GM23248 (cell line): ENCODE results near the gene GPHN. TPM values are rescaled to one million over a fixed set of nuclear protein-coding genes. Genes with fewer than 3 reads are reported as not detected.

ENCODE experiments used
- DNase-seq: peaks from one replicate; pipeline ENCODE4 v3.0.0-alpha.2; 2015
- H2AFZ ChIP-seq: fragments of 200-600 bp; sonication (generic); 2 replicates; pipeline ENCODE4 v1.6.1; 2016; ENCODE audit warnings: antibody characterized with exemption
- H3F3A ChIP-seq: fragments of 200-600 bp; sonication (generic); 2 replicates; pipeline ENCODE4 v1.6.1; 2016; ENCODE audit warnings: mild to moderate bottlenecking, antibody characterized with exemption, mixed run types; ENCODE audit not compliant: insufficient read depth
- H3K27ac ChIP-seq: fragments of 200-600 bp; sonication (generic); 2 replicates; pipeline ENCODE4 v1.5.1; 2016; ENCODE audit warnings: mild to moderate bottlenecking
- H3K27me3 ChIP-seq: fragments of 200-600 bp; sonication (generic); replicated peaks from 2 replicates; pipeline ENCODE4 v1.6.1; 2016; ENCODE audit warnings: mild to moderate bottlenecking; ENCODE audit not compliant: insufficient read depth
- H3K36me3 ChIP-seq: fragments of 200-600 bp; sonication (generic); 2 replicates; pipeline ENCODE4 v1.6.1; 2016; ENCODE audit warnings: low read depth, mild to moderate bottlenecking
- H3K4me1 ChIP-seq: fragments of 200-600 bp; sonication (generic); 2 replicates; pipeline ENCODE4 v1.6.1; 2016; ENCODE audit warnings: mild to moderate bottlenecking; ENCODE audit not compliant: insufficient read depth
- H3K4me2 ChIP-seq: fragments of 200-600 bp; sonication (generic); one replicate; pipeline ENCODE4 v1.6.1; 2016; ENCODE audit warnings: mild to moderate bottlenecking; ENCODE audit not compliant: unreplicated experiment
- H3K4me3 ChIP-seq: fragments of 200-600 bp; sonication (generic); 2 replicates; pipeline ENCODE4 v1.5.1; 2016; ENCODE audit warnings: mild to moderate bottlenecking
- H3K79me2 ChIP-seq: fragments of 200-600 bp; sonication (generic); 2 replicates; pipeline ENCODE4 v1.6.1; 2016; ENCODE audit warnings: mild to moderate bottlenecking; ENCODE audit not compliant: insufficient read depth
- H3K9ac ChIP-seq: fragments of 200-600 bp; sonication (generic); 2 replicates; pipeline ENCODE4 v1.6.1; 2016; ENCODE audit warnings: mild to moderate bottlenecking
- H3K9me2 ChIP-seq: fragments of 200-600 bp; sonication (generic); 2 replicates; pipeline ENCODE4 v1.6.1; 2016; ENCODE audit warnings: mixed run types, mild to moderate bottlenecking, moderate library complexity; ENCODE audit not compliant: insufficient read depth
- H3K9me3 ChIP-seq: fragments of 200-600 bp; sonication (generic); one replicate; pipeline ENCODE4 v1.6.1; 2017; ENCODE audit warnings: low read depth
- H4K20me1 ChIP-seq: fragments of 200-600 bp; sonication (generic); 2 replicates; pipeline ENCODE4 v1.6.0; 2016; ENCODE audit not compliant: insufficient read depth
- EZH2 ChIP-seq: fragments of 200-600 bp; sonication (generic); IDR thresholded peaks from 2 replicates; pipeline ENCODE4 v1.6.1; 2018; ENCODE audit warnings: antibody characterized with exemption, mild to moderate bottlenecking; ENCODE audit not compliant: insufficient read depth, poor library complexity, severe bottlenecking
- EZH2phosphoT487 ChIP-seq: fragments of 200-600 bp; sonication (generic); IDR thresholded peaks from 2 replicates; pipeline ENCODE4 v1.6.1; 2018; ENCODE audit warnings: antibody characterized with exemption, moderate library complexity, mild to moderate bottlenecking, low read depth; ENCODE audit not compliant: insufficient read depth
- WGBS, 2 experiments: methylation state at CpG; one replicate each; pipeline ENCODE4 v1.1.6; 2015 to 2017; ENCODE audit warnings: low lambda C conversion rate in 2 of 2, low coverage in 1 of 2; ENCODE audit errors: missing lambda C conversion rate in 2 of 2; 5-methylcytosine and 5-hydroxymethylcytosine counted together
- in situ Hi-C: fragments of 300-500 bp; cut with MboI; formaldehyde crosslinking; loops from 2 replicates; pipeline ENCODE4 v1.15.0; 2020
- polyA plus RNA-seq: library from polyadenylated mRNA; unstranded; fragments of >200 nt; fragmentation: Nextera tagmentation; extraction: Ambion mirVana; gene quantifications from 2 replicates; pipeline ENCODE4 v1.2.1, GENCODE V29; 2016
- total RNA-seq: library from RNA; depleted of rRNA; stranded (reverse); fragments of >200 nt; shearing (Covaris generic); gene quantifications from 2 replicates; pipeline ENCODE4 v1.2.3, GENCODE V29; 2014

The GPHN gene
- total and polyA plus RNA-seq, 2 experiments from 2014 or later = 7.6 to 9.3 TPM

DNA sequence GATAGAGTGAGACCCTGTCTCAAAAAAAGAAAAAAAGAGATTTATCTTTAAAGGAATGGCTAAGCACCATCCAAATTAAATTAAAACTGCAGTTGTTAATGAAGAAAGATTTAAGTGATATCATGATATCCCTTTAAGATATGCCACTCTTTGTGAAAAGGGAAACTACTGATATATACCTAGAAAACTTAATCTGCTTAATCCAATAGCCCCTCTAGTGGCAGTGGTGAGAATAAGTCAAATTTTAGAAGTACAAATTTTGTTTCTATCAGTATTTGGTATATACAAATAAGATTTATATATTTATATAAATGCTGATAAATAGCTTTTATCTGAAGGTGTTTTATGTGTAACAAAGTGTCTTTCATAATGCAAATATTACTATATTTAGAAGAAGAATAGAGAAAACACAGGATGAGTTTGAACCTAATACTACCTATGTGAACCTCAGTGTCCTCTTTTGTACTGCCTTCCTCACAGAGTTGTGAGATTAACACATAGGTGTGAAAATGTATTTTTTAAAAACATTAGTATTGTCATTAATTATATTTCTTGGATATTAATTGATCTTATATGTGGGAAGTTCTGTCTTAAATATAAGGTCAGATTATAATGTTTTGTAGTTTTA, 629.9 kb downstream of the GPHN start:
- in situ Hi-C loops = loop anchor here (10.0 kb wide), 1 partner anchor 633 kb away; the partner anchor contains the start of gene GPHN
- peak; percentile 49 for DNase-seq
- H3K4me2 ChIP-seq = no peak overlapping the region
- no peaks in the 10 kb centered on the region for H3K4me1 ChIP-seq
- no peak overlapping the region for H3K4me3 ChIP-seq
- no peak overlapping the region for H2AFZ ChIP-seq
- no peaks in the 10 kb centered on the region for H3K9me2 ChIP-seq
- H3K27ac ChIP-seq = no peak overlapping the region
- no peaks in the 10 kb centered on the region for H3K79me2 ChIP-seq
- H3K27me3 ChIP-seq = no peaks in the 10 kb centered on the region
- H3F3A ChIP-seq = no peaks in the 10 kb centered on the region
- TF ChIP-seq EZH2phosphoT487 (no peak), EZH2 (no peak)
- no peaks in the 10 kb centered on the region for H3K36me3 ChIP-seq
- H3K9ac ChIP-seq = no peak overlapping the region
- no peaks in the 10 kb centered on the region for H3K9me3 ChIP-seq
- no peaks in the 10 kb centered on the region for H4K20me1 ChIP-seq

DNA sequence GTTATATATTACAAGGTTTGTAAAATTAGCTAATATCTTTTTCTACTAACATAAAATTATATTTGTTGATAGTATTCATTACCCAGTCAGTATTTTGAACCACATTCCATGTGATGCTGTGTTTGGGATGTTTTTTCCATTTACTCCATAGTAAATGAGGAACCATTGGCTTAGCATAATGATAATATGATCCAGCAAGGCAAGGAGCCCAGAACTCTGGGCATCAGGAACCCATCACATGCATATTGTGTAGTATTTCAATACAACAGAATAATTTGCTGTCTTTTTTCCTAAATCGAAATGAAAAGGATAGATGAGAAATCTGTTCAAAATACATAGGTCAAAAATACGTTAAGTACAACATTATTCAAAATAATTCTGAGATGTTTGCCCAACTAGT, 632.6 kb downstream of the GPHN start:
- no peaks in the 10 kb centered on the region for H3K9me2 ChIP-seq
- no peaks in the 10 kb centered on the region for H3K36me3 ChIP-seq
- no peak overlapping the region for H3K9ac ChIP-seq
- TF ChIP-seq EZH2 (no peak), EZH2phosphoT487 (no peak)
- no peaks in the 10 kb centered on the region for H3K27me3 ChIP-seq
- 69 to 71% methylated on average over 2 of the region's 2 CpGs for WGBS, 2 experiments
- H3K4me1 ChIP-seq = no peaks in the 10 kb centered on the region
- H3K4me3 ChIP-seq = no peak overlapping the region
- no peaks in the 10 kb centered on the region for H3K9me3 ChIP-seq
- H3F3A ChIP-seq = no peaks in the 10 kb centered on the region
- no peak overlapping the region for H2AFZ ChIP-seq
- H3K79me2 ChIP-seq = no peaks in the 10 kb centered on the region
- no peak overlapping the region for H3K27ac ChIP-seq
- DNase-seq = no peak
- H3K4me2 ChIP-seq = no peak overlapping the region
- H4K20me1 ChIP-seq = no peaks in the 10 kb centered on the region
- in situ Hi-C loops = no loop called here

DNA sequence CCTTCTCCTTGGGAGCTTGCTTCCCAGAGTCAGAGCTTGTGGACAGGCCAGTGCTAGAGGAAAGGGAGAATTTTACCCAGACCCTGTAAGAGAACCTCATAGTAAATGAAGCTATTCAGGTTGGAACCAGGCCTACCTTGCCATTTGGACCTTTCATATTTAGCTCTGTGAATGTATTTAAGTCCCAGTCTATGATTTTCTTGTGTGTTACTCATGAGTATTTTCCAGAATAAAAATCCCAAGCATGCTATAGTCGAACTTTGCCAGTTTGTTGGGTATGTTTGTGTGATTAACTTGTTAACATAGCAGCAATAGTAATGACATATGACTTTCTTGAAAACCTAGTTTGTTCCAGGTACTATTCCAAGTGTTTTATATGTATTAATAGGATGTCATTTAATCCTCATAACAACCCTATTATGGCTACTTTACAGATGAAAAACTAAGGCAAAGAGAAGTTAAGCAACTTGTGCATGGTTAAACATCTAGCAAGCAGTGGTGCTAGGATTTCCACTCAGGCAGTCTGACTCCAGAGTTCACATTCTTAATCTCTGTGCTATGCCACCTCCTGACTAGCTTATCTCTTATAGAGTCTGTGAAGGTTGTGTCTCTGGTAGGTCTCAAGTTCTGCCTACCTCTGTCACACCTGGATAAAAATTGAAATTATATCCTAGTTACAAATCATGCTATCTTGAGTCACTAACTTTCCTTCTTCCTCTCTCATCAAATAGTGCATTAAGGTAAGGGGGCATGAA, 633.4 kb downstream of the GPHN start:
- no peaks in the 10 kb centered on the region for H3K36me3 ChIP-seq
- no peaks in the 10 kb centered on the region for H4K20me1 ChIP-seq
- H2AFZ ChIP-seq = no peak overlapping the region
- H3K27me3 ChIP-seq = no peaks in the 10 kb centered on the region
- H3K27ac ChIP-seq = no peak overlapping the region
- TF ChIP-seq EZH2 = no peak
- no peak for TF ChIP-seq EZH2phosphoT487
- H3K9me2 ChIP-seq = no peaks in the 10 kb centered on the region
- 90 to 97% methylated on average over 1 of the region's 1 CpG for WGBS, 2 experiments
- H3K79me2 ChIP-seq = no peaks in the 10 kb centered on the region
- H3K4me3 ChIP-seq = no peak overlapping the region
- H3K4me1 ChIP-seq = no peaks in the 10 kb centered on the region
- H3K9me3 ChIP-seq = no peaks in the 10 kb centered on the region
- DNase-seq = no peak
- H3K9ac ChIP-seq = no peak overlapping the region
- no peak overlapping the region for H3K4me2 ChIP-seq
- in situ Hi-C loops = no loop called here
- no peaks in the 10 kb centered on the region for H3F3A ChIP-seq

DNA sequence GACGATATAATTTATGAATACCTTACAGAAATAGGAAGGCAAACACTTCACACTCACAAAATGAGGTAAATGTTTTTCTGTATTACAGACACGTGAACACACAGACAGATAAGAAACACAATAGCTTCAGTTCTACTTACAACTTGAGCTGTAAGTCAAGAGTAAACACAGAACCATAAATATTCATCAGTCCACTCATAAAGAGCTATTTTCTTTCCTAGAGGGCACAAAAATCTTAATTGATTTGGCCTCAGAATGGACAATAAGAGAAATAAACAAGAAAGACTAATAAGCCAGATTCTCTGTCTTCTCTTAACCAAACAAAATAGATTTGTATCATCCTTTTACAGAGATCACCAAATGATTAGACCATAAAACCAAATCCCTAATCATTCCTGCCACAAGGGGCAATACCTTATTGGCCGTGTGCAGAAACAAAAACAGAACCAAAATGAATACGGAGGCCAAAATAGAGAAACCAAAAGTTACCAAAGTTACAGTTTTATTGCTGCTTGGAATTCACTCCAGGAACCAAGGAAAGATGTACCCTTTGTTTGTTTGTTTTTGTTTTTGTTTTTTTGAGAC, 643.2 kb downstream of the GPHN start:
- in situ Hi-C loops = no loop called here
- Histone ChIP-seq H3K27me3 (no peaks in the 10 kb centered on the region), H3K27ac (no peak overlapping the region), H3K79me2 (no peaks in the 10 kb centered on the region), H3K4me1 (no peaks in the 10 kb centered on the region), H3K9me3 (no peaks in the 10 kb centered on the region), H3K36me3 (no peaks in the 10 kb centered on the region), H2AFZ (no peak overlapping the region), H3K9ac (no peak overlapping the region), H3K4me2 (no peak overlapping the region), H3K4me3 (no peak overlapping the region), H3F3A (no peaks in the 10 kb centered on the region), H4K20me1 (no peaks in the 10 kb centered on the region), H3K9me2 (no peaks in the 10 kb centered on the region)
- DNase-seq = peak; percentile 15
- 61 to 62% methylated on average over 4 of the region's 4 CpGs for WGBS, 2 experiments
- TF ChIP-seq EZH2phosphoT487 = no peak
- no peak for TF ChIP-seq EZH2
